K562 (cell line): Measurements from ENCODE around the gene FAM53B. TPM values are rescaled to one million over a fixed set of nuclear protein-coding genes. Genes with fewer than 3 reads are reported as not detected.

Experiments used
- BDP1 ChIP-seq: IDR thresholded peaks from 3 replicates; pipeline ENCODE4 v1.6.1; 2011; ENCODE audit not compliant: insufficient read length, insufficient read depth
- CBX3 ChIP-seq, 2 experiments: IDR thresholded peaks; 1 replicate in 1 of 2; 2 replicates in 1 of 2; pipeline ENCODE4 v1.6.1; 2012; ENCODE audit warnings: inconsistent platforms in 2 of 2, low read length in 2 of 2, borderline replicate concordance in 1 of 2, control low read depth in 1 of 2
- DLX4 ChIP-seq: fragments of 250-450 bp; sonication (Bioruptor Pico); IDR thresholded peaks from 2 replicates; pipeline ENCODE4 v1.6.1; 2021; ENCODE audit warnings: mild to moderate bottlenecking
- ETV6 ChIP-seq, 3 experiments: fragments of 150-350 bp in 1 of 3; sonication (generic) in 1 of 3; formaldehyde crosslinking in 1 of 3; IDR thresholded peaks; 2 replicates each; pipeline versions ENCODE4 v1.6.1 to v1.8.0; 2014 to 2022; ENCODE audit warnings: borderline replicate concordance in 2 of 3, low read depth in 2 of 3, antibody characterized with exemption in 1 of 3, low read length in 1 of 3, mild to moderate bottlenecking in 1 of 3, missing genetic modification reagents in 1 of 3
- HDAC8 ChIP-seq: fragments of 450-650 bp; IDR thresholded peaks from 2 replicates; pipeline ENCODE4 v1.6.1; 2016; ENCODE audit warnings: mild to moderate bottlenecking, missing genetic modification characterization, moderate library complexity, missing compliant biosample characterization
- HNRNPLL ChIP-seq: fragments of 200-400 bp; formaldehyde crosslinking; IDR thresholded peaks from 2 replicates; pipeline ENCODE4 v1.6.1; 2017; ENCODE audit warnings: low read length, low read depth, mild to moderate bottlenecking; ENCODE audit not compliant: poor library complexity, severe bottlenecking
- HSF4 ChIP-seq: fragments of 250-450 bp; sonication (Bioruptor Pico); IDR thresholded peaks from 2 replicates; pipeline ENCODE4 v2.1.2; 2022; ENCODE audit warnings: mild to moderate bottlenecking, moderate library complexity, borderline replicate concordance
- ILF3 ChIP-seq: fragments of 450-650 bp; IDR thresholded peaks from 2 replicates; pipeline ENCODE4 v1.6.1; 2018; ENCODE audit warnings: antibody characterized with exemption, mild to moderate bottlenecking, moderate library complexity, borderline replicate concordance
- MAZ ChIP-seq, 2 experiments: fragments of 450-650 bp in 1 of 2; sonication (generic) in 1 of 2; formaldehyde crosslinking; IDR thresholded peaks in 1 of 2; conservative IDR thresholded peaks in 1 of 2; 2 replicates each; pipeline versions ENCODE4 v1.4.0 to v1.5.0; 2020; ENCODE audit warnings: mild to moderate bottlenecking in 1 of 2, missing genetic modification reagents in 1 of 2
- MITF ChIP-seq: IDR thresholded peaks from 2 replicates; pipeline ENCODE4 v1.6.1; 2014; ENCODE audit warnings: antibody characterized with exemption
- MTF1 ChIP-seq: fragments of 250-450 bp; sonication (Bioruptor Pico); IDR thresholded peaks from 2 replicates; pipeline ENCODE4 v1.9.0; 2021; ENCODE audit warnings: moderate library complexity, mild to moderate bottlenecking, inconsistent platforms, borderline replicate concordance
- MYNN ChIP-seq, 2 experiments: sonication (generic); formaldehyde crosslinking in 1 of 2; IDR thresholded peaks; 2 replicates each; pipeline versions ENCODE4 v1.5.0 to v1.6.1; 2016 to 2020; ENCODE audit warnings: antibody characterized with exemption in 1 of 2, missing genetic modification reagents in 1 of 2
- NCOA2 ChIP-seq, 2 experiments: fragments of 450-650 bp; IDR thresholded peaks; 2 replicates each; pipeline ENCODE4 v1.6.1; 2018; ENCODE audit warnings: mild to moderate bottlenecking in 2 of 2, moderate library complexity in 1 of 2; ENCODE audit not compliant: partially characterized antibody in 2 of 2
- NFIC ChIP-seq: fragments of 450-650 bp; IDR thresholded peaks from 2 replicates; pipeline ENCODE4 v1.6.1; 2017; ENCODE audit warnings: mild to moderate bottlenecking, inconsistent platforms
- NFXL1 ChIP-seq: fragments of 450-650 bp; formaldehyde crosslinking; IDR thresholded peaks from 2 replicates; pipeline ENCODE4 v1.4.0; 2021; ENCODE audit warnings: mild to moderate bottlenecking
- RBBP5 ChIP-seq: fragments of 200-600 bp; sonication (generic); IDR thresholded peaks from 2 replicates; pipeline ENCODE4 v1.6.1; 2012; ENCODE audit warnings: borderline replicate concordance, mild to moderate bottlenecking, low read length, control low read depth, inconsistent platforms; ENCODE audit not compliant: insufficient read depth, poor library complexity, severe bottlenecking
- SRSF7 ChIP-seq: fragments of 200-400 bp; formaldehyde crosslinking; optimal IDR thresholded peaks from 2 replicates; pipeline ENCODE3; 2017; ENCODE audit warnings: mild to moderate bottlenecking, low read depth, low read length
- TGIF2 ChIP-seq: sonication (generic); formaldehyde crosslinking; IDR thresholded peaks from 2 replicates; pipeline ENCODE4 v1.8.1; 2022; ENCODE audit warnings: mild to moderate bottlenecking, missing genetic modification reagents, moderate library complexity
- ZNF12 ChIP-seq: sonication (generic); formaldehyde crosslinking; IDR thresholded peaks from 2 replicates; pipeline ENCODE4 v1.4.0; 2020; ENCODE audit warnings: mild to moderate bottlenecking, missing genetic modification reagents
- ZNF133 ChIP-seq: fragments of 250-450 bp; sonication (Bioruptor Pico); IDR thresholded peaks from 2 replicates; pipeline ENCODE4 v1.4.0; 2020; ENCODE audit warnings: mild to moderate bottlenecking
- ZNF165 ChIP-seq: fragments of 250-450 bp; sonication (Bioruptor Pico); IDR thresholded peaks from 2 replicates; pipeline ENCODE4 v1.4.0; 2020; ENCODE audit warnings: borderline replicate concordance
- ZNF280A ChIP-seq: fragments of 450-650 bp; IDR thresholded peaks from 2 replicates; pipeline ENCODE4 v1.6.1; 2018; ENCODE audit warnings: mild to moderate bottlenecking, low read depth; ENCODE audit not compliant: partially characterized antibody
- ZNF696 ChIP-seq: fragments of 250-450 bp; sonication (Bioruptor Pico); conservative IDR thresholded peaks from 2 replicates; pipeline ENCODE4 v1.4.0; 2020; ENCODE audit warnings: mild to moderate bottlenecking, moderate library complexity
- polyA plus RNA-seq, 8 experiments: library from polyadenylated mRNA; depleted of rRNA in 4 of 8; stranded (reverse) in 5 of 8; unstranded in 3 of 8; fragments of >200 nt; fragmentation: Nextera tagmentation in 2 of 8; fragmentation: Illumina TruSeq in 1 of 8; extraction: Ambion mirVana in 2 of 8; extraction: Trizol in 1 of 8; gene quantifications; 2 replicates each; pipeline versions ENCODE4 v1.2.1 to v1.2.3, GENCODE V29; 2011 to 2014; ENCODE audit warnings: inconsistent platforms in 1 of 8, missing spikeins in 1 of 8
- total RNA-seq, 7 experiments: library from RNA; depleted of rRNA in 6 of 7; stranded (reverse); fragments of >200 nt in 6 of 7; fragmentation: Illumina TruSeq in 2 of 7; extraction: Trizol in 2 of 7; gene quantifications; 2 replicates each; pipeline versions ENCODE4 v1.2.1 to v1.2.3, GENCODE V29; 2011 to 2021; ENCODE audit warnings: low replicate concordance in 1 of 7

The FAM53B gene
- total and polyA plus RNA-seq, 9 of the 15 experiments (the other 6 are each of a cell fraction or from before 2014, with no cell fraction given) = 0.03 to 16.5 (median 5.0) TPM

DNA sequence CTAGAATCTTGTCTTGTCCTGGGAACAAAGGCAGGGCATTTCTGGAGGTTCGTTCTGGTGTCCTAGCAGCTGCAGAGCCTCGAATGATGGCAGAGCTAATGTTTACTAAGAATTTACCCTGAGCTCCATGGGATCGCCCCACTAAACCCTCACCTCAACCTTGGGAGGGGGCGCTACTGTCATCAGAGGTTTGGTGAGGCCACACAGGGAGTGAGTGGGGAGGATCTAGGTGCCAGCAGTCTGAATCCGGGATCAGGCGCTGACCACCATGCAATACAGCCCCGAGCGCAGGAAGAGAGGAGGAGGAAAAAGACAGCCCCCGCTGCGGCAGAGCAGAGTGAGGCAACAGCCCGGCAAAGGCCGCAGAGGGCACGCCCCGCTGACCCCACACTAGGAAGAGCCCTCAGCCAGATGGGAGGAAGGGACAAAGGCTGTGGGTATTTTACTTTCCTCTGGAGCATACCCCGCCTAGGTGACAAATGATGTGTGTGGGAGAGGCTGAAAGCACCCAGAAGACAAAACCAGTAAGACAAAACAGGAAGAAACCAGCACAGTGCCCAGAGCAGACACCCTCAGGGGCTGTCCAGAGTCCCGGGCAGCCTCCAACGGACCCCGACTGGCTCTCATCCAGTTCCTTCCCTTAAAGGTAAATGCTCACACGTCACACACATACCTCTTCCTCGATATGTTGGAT lies 103.5 kb downstream of the FAM53B start (continued):
- TF ChIP-seq HSF4 (CRISPR knock-in tag) (no peak), CBX3 (IDR thresholded peaks at IDR 0.05; ENCODE audit: borderline replicate concordance in 1 of 2, low read length in 2 of 2) (no peak), HNRNPLL (no peak), DLX4 (no peak), ZNF165 (CRISPR knock-in tag) (no peak), NFXL1 (no peak), RBBP5 (no peak), HDAC8 (no peak), TGIF2 (no peak), ILF3 (no peak), ETV6 (IDR thresholded peaks at IDR 0.05; ENCODE audit: borderline replicate concordance in 1 of 2, low read depth in 2 of 2, low read length in 1 of 2) (peak in 1 of 2 experiments; percentile 47; a peak in 1 of 4 replicates), ETV6 (CRISPR knock-in tag; IDR thresholded peaks at IDR 0.05; ENCODE audit: borderline replicate concordance) (no peak), NCOA2 (IDR thresholded peaks at IDR 0.05; ENCODE audit: partially characterized antibody in 2 of 2) (no peak), ZNF280A (no peak), MITF (no peak), ZNF12 (no peak), ZNF696 (CRISPR knock-in tag) (no peak), NFIC (no peak), ZNF133 (CRISPR knock-in tag) (no peak), MAZ (CRISPR knock-in tag; conservative IDR thresholded peaks at IDR 0.05 in 1 of 2, IDR thresholded peaks at IDR 0.05 in 1 of 2) (peak; percentile 38 to 61; a peak in 3 of 4 replicates), MYNN (IDR thresholded peaks at IDR 0.05) (0 out of 2 replicates have a peak, but pooled peaks have one; percentile 43), MYNN (CRISPR knock-in tag; IDR thresholded peaks at IDR 0.05) (no peak), SRSF7 (no peak), MTF1 (CRISPR knock-in tag) (no peak), BDP1 (no peak)
